HG03066 (cell line): ENCODE measurements around the gene CHST4.
A peak's percentile ranks its signal among the peaks of the same experiment; 100 is the strongest.
"Not testable (repeated sequence)": the region's sequence is repeated elsewhere in the genome, so short reads cannot be mapped to it uniquely, and the experiment has no call there.

ENCODE experiments used
- ATAC-seq: cut with Tn5 transposase; IDR thresholded peaks from one replicate; pipeline ENCODE4 v1.9.1; 2021; ENCODE audit warnings: low read depth; ENCODE audit not compliant: unreplicated experiment

The CHST4 gene

GRCh38 chr16:71526111-71526631 is at the start of gene CHST4:
Gene CHST4 (plus strand): TSS chr16:71526426. CDS start chr16:71536678, 10,252 bp downstream.
- ATAC-seq: no peak

- no peak for ATAC-seq
Observed at GRCh38 chr16:71476457-71477124, 49.6 kb upstream of the CHST4 start.

- ATAC-seq: no peak
Observed at GRCh38 chr16:71479420-71479819, 46.8 kb upstream of the CHST4 start.

- ATAC-seq: no peak
Observed at GRCh38 chr16:71480956-71481355, 45.3 kb upstream of the CHST4 start.

GRCh38 chr16:71482569-71482968 is 43.7 kb upstream of the CHST4 start:
- no peak for ATAC-seq

GRCh38 chr16:71484006-71484893 is 42.0 kb upstream of the CHST4 start:
- peak; percentile 83 for ATAC-seq

- no peak for ATAC-seq
Observed at GRCh38 chr16:71489122-71489521, 37.1 kb upstream of the CHST4 start, which contains the start of gene ZNF19. Gene ZNF19 (minus strand): TSS chr16:71489324. CDS start chr16:71482114, 7,210 bp downstream.

- ATAC-seq: no peak
Observed at GRCh38 chr16:71490361-71490760, 35.9 kb upstream of the CHST4 start.

GRCh38 chr16:71491054-71491453 is 35.2 kb upstream of the CHST4 start:
- ATAC-seq: no peak

GRCh38 chr16:71492786-71493185 is 33.4 kb upstream of the CHST4 start:
- ATAC-seq: no peak

- ATAC-seq: no peak
Observed at GRCh38 chr16:71493213-71493612, 33.0 kb upstream of the CHST4 start.

- no peak for ATAC-seq
Observed at GRCh38 chr16:71498031-71498430, 28.2 kb upstream of the CHST4 start.

- no peak for ATAC-seq
Observed at GRCh38 chr16:71499775-71500364, 26.4 kb upstream of the CHST4 start.

- no peak for ATAC-seq
Observed at GRCh38 chr16:71500964-71501363, 25.3 kb upstream of the CHST4 start.

- ATAC-seq: no peak
Observed at GRCh38 chr16:71501547-71501946, 24.7 kb upstream of the CHST4 start.

- ATAC-seq: not testable (repeated sequence)
Observed at GRCh38 chr16:71504051-71504450, 22.2 kb upstream of the CHST4 start.

- ATAC-seq: no peak
Observed at GRCh38 chr16:71504901-71505300, 21.3 kb upstream of the CHST4 start.

GRCh38 chr16:71507061-71507460 is 19.2 kb upstream of the CHST4 start:
- ATAC-seq: no peak

- no peak for ATAC-seq
Observed at GRCh38 chr16:71513302-71513701, 12.9 kb upstream of the CHST4 start.

GRCh38 chr16:71514476-71514875 is 11.8 kb upstream of the CHST4 start:
- ATAC-seq: no peak

GRCh38 chr16:71515026-71515425 is 11.2 kb upstream of the CHST4 start:
- no peak for ATAC-seq
